Ovary (tissue), 3 donors: ENCODE data around the gene MYO1H.

Experiments
- POLR2A ChIP-seq: fragments of 450-650 bp; IDR thresholded peaks from one replicate; pipeline ENCODE4 v1.6.1; 2017; ENCODE audit warnings: antibody characterized with exemption, mild to moderate bottlenecking, moderate library complexity
- TF ChIP-seq, protein P1 (sequence below), 3 donors: fragments of 450-650 bp in 2 of 3; fragments of 200-600 bp in 1 of 3; IDR thresholded peaks; one replicate each; pipeline versions ENCODE4 v1.5.1 to v1.8.0; 2016 to 2022; ENCODE audit warnings: antibody characterized with exemption in 3 of 3, mild to moderate bottlenecking in 1 of 3
- donor health status: DM: no; HTN: no; CAD: no.

GRCh38 chr12:109463756-109464155 lies 116.1 kb downstream of the MYO1H start:
- TF ChIP-seq, protein P1, sequence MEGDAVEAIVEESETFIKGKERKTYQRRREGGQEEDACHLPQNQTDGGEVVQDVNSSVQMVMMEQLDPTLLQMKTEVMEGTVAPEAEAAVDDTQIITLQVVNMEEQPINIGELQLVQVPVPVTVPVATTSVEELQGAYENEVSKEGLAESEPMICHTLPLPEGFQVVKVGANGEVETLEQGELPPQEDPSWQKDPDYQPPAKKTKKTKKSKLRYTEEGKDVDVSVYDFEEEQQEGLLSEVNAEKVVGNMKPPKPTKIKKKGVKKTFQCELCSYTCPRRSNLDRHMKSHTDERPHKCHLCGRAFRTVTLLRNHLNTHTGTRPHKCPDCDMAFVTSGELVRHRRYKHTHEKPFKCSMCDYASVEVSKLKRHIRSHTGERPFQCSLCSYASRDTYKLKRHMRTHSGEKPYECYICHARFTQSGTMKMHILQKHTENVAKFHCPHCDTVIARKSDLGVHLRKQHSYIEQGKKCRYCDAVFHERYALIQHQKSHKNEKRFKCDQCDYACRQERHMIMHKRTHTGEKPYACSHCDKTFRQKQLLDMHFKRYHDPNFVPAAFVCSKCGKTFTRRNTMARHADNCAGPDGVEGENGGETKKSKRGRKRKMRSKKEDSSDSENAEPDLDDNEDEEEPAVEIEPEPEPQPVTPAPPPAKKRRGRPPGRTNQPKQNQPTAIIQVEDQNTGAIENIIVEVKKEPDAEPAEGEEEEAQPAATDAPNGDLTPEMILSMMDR (IDR thresholded peaks at IDR 0.05): no peak
- TF ChIP-seq POLR2A: no peak
